ENCODE data around the gene TOR1AIP2.

TOR1AIP2 gene

DNA sequence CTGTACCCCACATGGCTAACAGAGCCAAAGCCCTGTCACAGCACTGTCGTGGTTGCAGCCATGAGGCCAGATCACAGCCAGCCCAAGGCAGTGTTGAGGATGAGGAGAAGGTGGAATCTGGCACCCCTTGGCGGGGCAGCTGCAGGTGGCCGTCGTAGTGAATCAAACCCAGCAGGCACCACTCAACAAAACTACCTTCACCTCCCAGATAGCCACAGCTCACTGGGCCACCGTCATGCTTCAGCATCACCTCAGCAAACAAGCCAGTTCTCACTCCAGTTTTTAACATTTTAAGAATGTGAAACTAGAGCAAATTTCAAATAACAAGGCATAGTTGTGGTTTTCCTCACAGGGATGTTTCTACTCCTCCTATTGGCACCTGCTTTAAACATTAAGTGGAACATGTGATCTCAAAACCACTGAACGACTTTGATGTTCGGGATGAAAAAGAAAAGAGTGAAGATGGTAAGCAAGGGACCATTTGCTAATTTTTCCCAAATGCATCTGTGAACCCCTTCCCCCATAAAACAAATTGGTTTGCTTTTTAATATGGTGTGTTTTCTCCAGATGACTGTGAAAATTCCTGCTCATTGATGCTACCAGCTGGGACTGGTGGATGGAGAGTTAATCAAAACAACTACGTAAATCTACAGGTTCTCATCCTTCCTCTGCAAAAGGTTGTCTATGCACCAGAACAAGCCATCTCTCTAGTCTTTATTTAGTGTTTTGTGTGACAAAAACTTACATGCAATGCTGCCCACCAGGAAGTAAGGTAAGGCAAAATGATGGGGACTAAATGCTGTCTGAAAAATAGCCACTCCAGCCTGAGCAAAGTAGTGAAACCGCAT lies 45.5 kb downstream of the TOR1AIP2 start:
- TF ChIP-seq POU2F2 (IDR thresholded peaks at IDR 0.05; ENCODE audit: low read depth, low read length) (no peak), TAF1 (IDR thresholded peaks at IDR 0.05; ENCODE audit: low read depth, low read length) (no peak), POLR2A (IDR thresholded peaks at IDR 0.05; ENCODE audit: low read depth, low read length) (no peak), SPI1 (IDR thresholded peaks at IDR 0.05; ENCODE audit: low read depth, low read length) (no peak), POLR2AphosphoS5 (IDR thresholded peaks at IDR 0.05; ENCODE audit: low read depth, low read length) (no peak)
- no peak for FAIRE-seq
- DNase-seq (ENCODE audit: insufficient read length, low spot score): no peak

DNA sequence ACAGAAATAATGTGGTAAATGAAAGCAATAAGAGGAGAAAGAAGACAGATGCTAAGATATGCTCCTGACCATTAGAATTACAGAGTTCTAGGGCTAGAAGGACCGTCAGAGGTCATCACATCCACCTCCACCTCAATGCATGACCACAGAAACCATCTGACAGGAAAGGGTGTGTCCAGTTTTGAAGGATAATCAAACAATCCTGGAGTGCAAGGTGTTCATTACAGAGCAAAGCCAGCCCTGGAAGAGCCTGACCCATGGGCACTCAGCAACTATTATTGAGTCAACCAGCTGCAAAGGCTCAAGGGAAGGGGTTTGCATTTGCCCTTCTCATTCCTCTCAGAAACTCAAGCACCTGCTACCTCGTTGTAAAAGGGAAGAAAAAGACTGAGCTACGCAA lies 46.4 kb downstream of the TOR1AIP2 start:
- DNase-seq (ENCODE audit: insufficient read length, low spot score) (no peak), FAIRE-seq (no peak)
- no peak for TF ChIP-seq POLR2AphosphoS5 (IDR thresholded peaks at IDR 0.05; ENCODE audit: low read depth, low read length)
- TF ChIP-seq SPI1 (IDR thresholded peaks at IDR 0.05; ENCODE audit: low read depth, low read length): no peak

GRCh38 chr1:179828554-179829110 lies 49.0 kb downstream of the TOR1AIP2 start:
- FAIRE-seq (no peak), DNase-seq (ENCODE audit: insufficient read length, low spot score) (no peak)
- TF ChIP-seq POLR2A (IDR thresholded peaks at IDR 0.05; ENCODE audit: low read depth, low read length): no peak
- TF ChIP-seq TAF1 (IDR thresholded peaks at IDR 0.05; ENCODE audit: low read depth, low read length): no peak
- no peak for TF ChIP-seq POU2F2 (IDR thresholded peaks at IDR 0.05; ENCODE audit: low read depth, low read length)
- no peak for TF ChIP-seq PAX5 (IDR thresholded peaks at IDR 0.05; ENCODE audit: insufficient read depth, low read length, severe bottlenecking)
- no peak for TF ChIP-seq SPI1 (IDR thresholded peaks at IDR 0.05; ENCODE audit: low read depth, low read length)
- no peak for TF ChIP-seq POLR2AphosphoS5 (IDR thresholded peaks at IDR 0.05; ENCODE audit: low read depth, low read length)

GRCh38 chr1:179826626-179827280 lies 50.9 kb downstream of the TOR1AIP2 start:
- DNase-seq (ENCODE audit: insufficient read length, low spot score): no peak
- no peak for FAIRE-seq
- TF ChIP-seq POU2F2 (IDR thresholded peaks at IDR 0.05; ENCODE audit: low read depth, low read length) (no peak), POLR2AphosphoS5 (IDR thresholded peaks at IDR 0.05; ENCODE audit: low read depth, low read length) (no peak), TAF1 (IDR thresholded peaks at IDR 0.05; ENCODE audit: low read depth, low read length) (no peak), PAX5 (IDR thresholded peaks at IDR 0.05; ENCODE audit: insufficient read depth, low read length, severe bottlenecking) (no peak), POLR2A (IDR thresholded peaks at IDR 0.05; ENCODE audit: low read depth, low read length) (no peak), SPI1 (IDR thresholded peaks at IDR 0.05; ENCODE audit: low read depth, low read length) (no peak)

- TF ChIP-seq PAX5 (IDR thresholded peaks at IDR 0.05; ENCODE audit: insufficient read depth, low read length, severe bottlenecking): no peak
- FAIRE-seq (no peak), DNase-seq (ENCODE audit: insufficient read length, low spot score) (no peak)
These were observed 51.7 kb downstream of the TOR1AIP2 start for GRCh38 chr1:179825798-179826460.

GRCh38 chr1:179825206-179825605 lies 52.4 kb downstream of the TOR1AIP2 start:
- TF ChIP-seq POU2F2 (IDR thresholded peaks at IDR 0.05; ENCODE audit: low read depth, low read length) (no peak), POLR2AphosphoS5 (IDR thresholded peaks at IDR 0.05; ENCODE audit: low read depth, low read length) (no peak), TAF1 (IDR thresholded peaks at IDR 0.05; ENCODE audit: low read depth, low read length) (no peak), SPI1 (IDR thresholded peaks at IDR 0.05; ENCODE audit: low read depth, low read length) (no peak), POLR2A (IDR thresholded peaks at IDR 0.05; ENCODE audit: low read depth, low read length) (no peak), PAX5 (IDR thresholded peaks at IDR 0.05; ENCODE audit: insufficient read depth, low read length, severe bottlenecking) (no peak)
- FAIRE-seq (no peak), DNase-seq (ENCODE audit: insufficient read length, low spot score) (no peak)

GRCh38 chr1:179824265-179824664 lies 53.3 kb downstream of the TOR1AIP2 start:
- no peak for FAIRE-seq
- DNase-seq (ENCODE audit: insufficient read length, low spot score): no peak
- TF ChIP-seq TAF1 (IDR thresholded peaks at IDR 0.05; ENCODE audit: low read depth, low read length): no peak

- FAIRE-seq (no peak), DNase-seq (ENCODE audit: insufficient read length, low spot score) (no peak)
- TF ChIP-seq POLR2AphosphoS5 (IDR thresholded peaks at IDR 0.05; ENCODE audit: low read depth, low read length) (no peak), POU2F2 (IDR thresholded peaks at IDR 0.05; ENCODE audit: low read depth, low read length) (no peak), PAX5 (IDR thresholded peaks at IDR 0.05; ENCODE audit: insufficient read depth, low read length, severe bottlenecking) (no peak), POLR2A (IDR thresholded peaks at IDR 0.05; ENCODE audit: low read depth, low read length) (no peak), TAF1 (IDR thresholded peaks at IDR 0.05; ENCODE audit: low read depth, low read length) (no peak), SPI1 (IDR thresholded peaks at IDR 0.05; ENCODE audit: low read depth, low read length) (no peak)
These were observed 53.9 kb downstream of the TOR1AIP2 start for GRCh38 chr1:179823693-179824092.

DNA sequence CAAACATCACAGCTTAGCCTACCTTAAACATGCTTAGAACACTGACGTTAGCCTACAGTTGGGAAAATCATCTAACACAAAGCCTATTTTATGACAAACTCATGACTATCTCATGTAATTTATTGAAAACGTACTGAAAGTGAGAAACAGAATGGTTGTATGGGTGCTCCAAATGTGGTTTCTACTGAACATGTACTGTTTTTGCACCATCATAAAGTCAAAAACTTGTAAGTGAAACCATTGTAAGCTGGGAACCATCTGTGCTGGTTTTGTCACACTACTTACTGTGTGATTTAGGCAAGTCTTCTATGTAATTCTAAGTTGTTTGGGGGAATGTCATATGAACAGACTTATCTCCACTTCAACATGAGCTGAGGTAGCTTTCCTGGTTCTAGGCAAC lies 55.5 kb downstream of the TOR1AIP2 start:
- DNase-seq (ENCODE audit: insufficient read length, low spot score) (no peak), FAIRE-seq (peak; percentile 47)
- no peak for TF ChIP-seq PAX5 (IDR thresholded peaks at IDR 0.05; ENCODE audit: insufficient read depth, low read length, severe bottlenecking)
- TF ChIP-seq TAF1 (IDR thresholded peaks at IDR 0.05; ENCODE audit: low read depth, low read length): no peak
- TF ChIP-seq POLR2AphosphoS5 (IDR thresholded peaks at IDR 0.05; ENCODE audit: low read depth, low read length): no peak
- no peak for TF ChIP-seq SPI1 (IDR thresholded peaks at IDR 0.05; ENCODE audit: low read depth, low read length)
- TF ChIP-seq POLR2A (IDR thresholded peaks at IDR 0.05; ENCODE audit: low read depth, low read length): no peak
- TF ChIP-seq POU2F2 (IDR thresholded peaks at IDR 0.05; ENCODE audit: low read depth, low read length): no peak

Measured in GM12891 (cell line).